Measurements from ENCODE around the gene ATG10.
"Not testable (repeated sequence)": the region's sequence is repeated elsewhere in the genome, so short reads cannot be mapped to it uniquely, and the experiment has no call there.

ATG10 gene

DNA sequence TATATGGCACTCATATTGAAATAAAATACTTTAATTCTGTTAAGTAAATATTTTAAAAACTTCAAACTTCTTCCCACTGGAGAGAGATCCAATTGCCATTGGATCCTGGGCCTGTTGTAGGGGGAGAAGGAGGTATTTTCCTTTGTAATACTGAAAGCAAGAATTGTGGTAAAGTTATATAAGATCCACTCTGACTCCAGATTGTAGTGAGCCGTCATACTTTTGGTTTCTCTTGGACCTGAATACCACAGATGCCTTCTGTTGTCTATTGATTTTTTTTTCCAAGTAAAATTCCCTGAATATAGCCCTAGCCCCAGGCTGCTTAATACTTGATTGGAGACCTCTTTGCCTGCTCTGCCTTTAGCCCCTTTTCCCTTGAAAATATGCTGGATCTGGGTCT lies 86.9 kb downstream of the ATG10 start:
- DNase-seq = no peak

GRCh38 chr5:82066791-82067190 lies 95.0 kb downstream of the ATG10 start:
- DNase-seq = no peak

GRCh38 chr5:82068042-82068441 lies 96.2 kb downstream of the ATG10 start:
- DNase-seq = not testable (repeated sequence)

DNA sequence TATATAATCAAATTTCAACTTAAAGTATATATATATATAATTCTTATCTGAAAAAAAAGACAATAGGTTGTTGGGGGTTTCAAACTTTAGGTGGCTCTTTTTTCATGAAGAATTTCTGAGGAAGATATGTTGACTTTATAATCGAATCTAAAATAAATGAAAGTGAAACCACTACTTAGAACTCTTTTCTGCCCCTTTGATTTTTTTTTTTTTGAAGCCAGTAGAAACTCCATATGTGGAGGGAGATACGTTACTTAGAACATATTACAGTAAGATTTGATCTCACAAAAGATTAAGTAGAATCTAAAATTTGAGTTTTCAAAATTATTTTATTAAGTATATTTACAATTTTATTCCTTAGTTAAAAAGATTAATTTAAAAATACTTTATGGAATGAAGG lies 96.9 kb downstream of the ATG10 start:
- no peak for DNase-seq

GRCh38 chr5:82072138-82072537 lies 100.3 kb downstream of the ATG10 start:
- no peak for DNase-seq

- no peak for DNase-seq
These were observed 101.4 kb downstream of the ATG10 start for GRCh38 chr5:82073179-82073578.

- DNase-seq = no peak
These were observed 103.1 kb downstream of the ATG10 start for GRCh38 chr5:82074950-82075349.

DNA sequence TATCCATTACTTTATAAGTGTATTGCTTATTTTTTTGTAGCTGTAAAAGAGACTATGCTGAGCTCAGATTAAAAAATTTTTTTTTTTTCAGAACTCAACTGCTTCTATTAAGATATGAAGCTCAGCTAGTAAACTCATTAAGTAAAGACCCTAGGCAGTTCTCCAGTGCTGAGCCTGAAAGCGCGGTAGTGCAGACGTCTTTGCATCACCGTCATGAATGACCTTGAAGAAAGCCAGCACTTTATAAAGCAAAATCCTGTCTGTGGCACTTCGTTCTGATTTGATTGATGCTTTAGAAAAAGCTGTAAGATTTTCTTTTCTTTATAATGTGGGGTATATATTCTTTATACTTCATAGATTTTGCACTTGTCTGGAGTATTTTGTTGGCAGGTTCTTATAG lies 105.7 kb downstream of the ATG10 start:
- DNase-seq = no peak

- DNase-seq = no peak
These were observed 119.8 kb downstream of the ATG10 start for GRCh38 chr5:82091617-82092016.

GRCh38 chr5:82095536-82095935 lies 123.7 kb downstream of the ATG10 start:
- no peak for DNase-seq

GRCh38 chr5:82096249-82096648 lies 124.4 kb downstream of the ATG10 start:
- no peak for DNase-seq

DNA sequence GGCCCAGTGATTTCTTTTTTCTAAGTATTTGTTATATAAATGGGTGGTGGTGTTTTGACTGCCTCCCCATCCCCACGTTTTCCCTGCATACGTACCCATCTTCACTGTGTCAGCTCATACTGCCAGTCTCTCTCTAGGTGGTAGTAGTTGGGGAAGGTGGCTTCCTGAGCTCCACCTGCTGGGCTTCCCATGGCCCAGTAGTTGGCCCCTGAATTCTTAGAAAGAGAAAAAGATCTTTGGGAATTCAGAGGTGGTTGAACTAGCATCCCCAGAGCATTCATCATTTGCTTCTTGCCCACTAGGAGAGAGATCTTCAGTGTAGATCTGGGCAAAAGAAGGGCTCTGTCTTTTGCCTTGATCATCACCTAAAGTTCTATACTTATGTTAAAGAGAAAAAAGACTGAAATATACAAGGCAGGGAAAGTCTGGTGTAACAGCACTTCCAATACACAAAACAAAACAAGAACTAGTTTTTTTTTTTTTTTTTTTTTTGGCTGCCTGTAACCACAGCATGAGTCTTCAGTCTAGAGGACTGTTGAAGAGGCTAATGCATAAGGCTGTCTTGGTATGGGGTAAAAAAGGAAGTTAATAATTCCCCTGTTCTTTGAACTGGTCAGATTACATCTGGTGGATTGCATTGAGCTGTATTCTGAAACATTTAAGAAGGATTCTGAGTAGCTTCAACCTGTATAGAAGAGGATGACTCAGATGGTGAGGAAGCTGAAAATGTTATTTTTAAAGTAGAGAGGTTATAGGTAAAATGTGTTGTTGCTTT lies 128.7 kb downstream of the ATG10 start:
- DNase-seq = no peak

- no peak for DNase-seq
These were observed 133.0 kb downstream of the ATG10 start for GRCh38 chr5:82104872-82105271.

GRCh38 chr5:82105457-82105856 lies 133.6 kb downstream of the ATG10 start:
- no peak for DNase-seq

DNA sequence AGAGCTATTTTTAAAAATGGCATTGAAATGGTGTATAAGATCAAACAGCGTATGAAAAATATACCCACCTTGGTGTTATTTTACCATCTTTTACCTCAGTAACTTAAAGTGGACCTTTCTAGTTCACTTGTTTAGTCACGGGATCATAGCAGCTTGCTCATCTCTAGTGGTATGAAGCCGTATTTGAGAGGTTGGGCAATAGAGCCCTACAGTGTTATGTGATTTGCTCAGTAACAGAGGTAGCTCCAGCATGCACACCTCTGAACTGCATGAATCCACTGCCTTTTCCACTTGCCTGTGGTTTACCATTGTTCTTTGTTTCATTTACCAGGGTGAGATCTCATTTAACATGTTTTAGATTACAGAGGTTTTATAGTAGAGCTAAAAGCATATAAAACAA lies 134.4 kb downstream of the ATG10 start:
- no peak for DNase-seq

- DNase-seq = no peak
These were observed 134.9 kb downstream of the ATG10 start for GRCh38 chr5:82106756-82107155.

GRCh38 chr5:82107267-82107666 lies 135.4 kb downstream of the ATG10 start:
- DNase-seq = no peak

DNA sequence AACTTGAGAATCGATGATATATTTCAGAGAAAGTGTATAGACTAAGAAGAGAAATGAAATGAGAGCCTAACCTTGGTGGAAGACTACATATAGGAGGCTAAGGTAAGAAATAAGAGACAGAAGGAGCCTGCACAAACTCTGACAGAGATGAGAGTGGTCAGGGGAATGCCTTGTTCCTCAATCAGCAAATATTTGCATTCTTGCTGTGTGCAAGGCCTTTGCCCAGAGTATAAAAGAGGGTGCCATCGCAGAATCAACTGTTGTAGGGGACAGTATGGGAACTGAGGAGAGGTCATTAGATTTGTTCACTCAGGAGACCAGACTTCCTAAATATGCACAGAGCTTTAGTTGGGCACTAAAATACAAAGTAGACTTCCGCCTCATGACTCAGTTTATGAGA lies 137.2 kb downstream of the ATG10 start:
- DNase-seq = no peak

DNA sequence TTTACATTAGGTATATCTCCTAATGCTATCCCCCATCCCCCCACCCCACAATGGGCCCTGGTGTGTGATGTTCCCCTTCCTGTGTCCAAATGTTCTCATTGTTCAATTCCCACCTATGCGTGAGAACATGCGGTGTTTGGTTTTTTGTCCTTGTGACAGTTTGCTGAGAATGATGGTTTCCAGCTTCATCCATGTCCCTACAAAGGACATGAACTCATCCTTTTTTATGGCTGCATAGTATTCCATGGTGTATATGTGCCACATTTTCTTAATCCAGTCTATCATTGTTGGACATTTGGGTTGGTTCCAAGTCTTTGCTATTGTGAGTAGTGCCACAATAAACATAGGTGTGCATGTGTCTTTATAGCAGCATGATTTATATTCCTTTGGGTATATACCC lies 138.1 kb downstream of the ATG10 start:
- not testable (repeated sequence) for DNase-seq

DNA sequence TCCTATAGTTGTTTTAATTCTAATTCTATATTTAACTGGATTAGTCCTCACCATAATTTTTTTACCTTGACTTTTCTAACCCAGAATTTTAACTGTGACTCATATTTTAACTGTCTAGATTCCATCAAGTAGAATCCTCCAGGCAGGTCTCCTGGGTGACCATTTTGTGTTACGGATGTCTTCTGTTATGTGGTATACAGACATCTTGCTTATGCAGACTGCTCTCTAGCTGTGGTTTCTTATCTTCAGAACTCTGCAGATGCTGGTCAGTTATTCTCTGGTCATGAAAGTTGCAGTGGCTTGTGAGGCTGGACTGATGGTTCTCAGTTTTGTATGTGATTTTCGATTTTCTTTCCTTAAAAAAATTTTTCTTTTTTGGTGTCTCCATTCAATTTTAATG lies 139.4 kb downstream of the ATG10 start:
- DNase-seq = no peak

- DNase-seq = no peak
These were observed 144.0 kb downstream of the ATG10 start for GRCh38 chr5:82115858-82116257.

GRCh38 chr5:82119889-82120288 lies 148.1 kb downstream of the ATG10 start:
- DNase-seq = no peak

DNA sequence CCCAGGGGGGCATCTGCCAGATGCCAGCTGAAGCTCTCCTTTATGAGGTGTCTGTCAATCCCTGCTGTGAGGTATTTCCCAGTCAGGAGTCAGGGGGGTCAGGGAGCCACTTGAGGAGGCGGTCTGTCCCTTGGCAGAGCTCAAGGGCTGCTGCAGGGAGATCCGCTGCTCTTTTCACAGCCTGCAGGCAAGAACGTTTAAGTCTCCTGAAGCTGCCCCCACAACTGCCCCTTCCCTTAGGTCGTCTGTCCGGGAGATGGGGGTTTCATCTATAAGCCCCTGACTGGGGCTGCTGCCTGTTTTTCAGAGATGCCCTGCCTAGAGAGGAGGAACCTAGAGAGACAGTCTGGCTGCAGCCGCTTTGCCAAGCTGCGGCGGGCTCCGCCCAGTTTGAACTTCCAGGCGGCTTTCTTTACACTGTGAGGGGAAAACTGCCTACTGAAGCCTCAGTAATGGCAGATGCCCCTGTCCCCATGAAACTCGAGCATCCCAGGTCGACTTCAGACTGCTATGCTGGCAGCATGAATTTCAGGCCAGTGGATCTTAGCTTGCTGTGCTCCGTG lies 158.0 kb downstream of the ATG10 start:
- no peak for DNase-seq

DNA sequence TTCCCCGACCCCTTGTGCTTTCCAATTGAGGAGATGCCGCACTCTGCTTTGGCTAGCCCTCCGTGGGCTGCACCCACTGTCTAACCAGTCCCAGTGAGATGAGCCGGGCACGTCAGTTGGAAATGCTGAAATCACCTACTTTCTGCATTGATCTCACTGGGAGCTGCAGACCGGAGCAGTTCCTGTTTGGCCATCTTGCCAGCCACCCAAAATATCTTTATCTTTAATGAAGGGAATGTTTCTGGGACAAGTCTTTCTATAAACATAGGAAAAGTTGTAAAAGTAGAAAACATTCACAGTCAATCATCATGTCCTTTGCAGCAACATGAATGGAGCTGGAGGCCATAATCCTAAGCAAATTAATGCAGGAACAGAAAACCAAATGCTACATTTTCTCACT lies 158.8 kb downstream of the ATG10 start:
- DNase-seq = no peak

- DNase-seq = no peak
These were observed 165.4 kb downstream of the ATG10 start for GRCh38 chr5:82137205-82137604.

Measured in stimulated activated CD8-positive, alpha-beta memory T cell treated with anti-CD3 and anti-CD28 coated beads, Interleukin-4, amount 100 ng/mL, for 48 hours (primary cell).